PFSK-1 (cell line): Measurements from ENCODE around the gene DNAH2.

Experiments used
- FOXP2 ChIP-seq: optimal IDR thresholded peaks from 2 replicates; pipeline ENCODE3; 2011; ENCODE audit warnings: borderline replicate concordance, control low read depth, inconsistent platforms; ENCODE audit not compliant: insufficient read depth; ENCODE audit errors: extremely low read length, extremely low read depth
- POLR2AphosphoS5 ChIP-seq: IDR thresholded peaks from 2 replicates; pipeline ENCODE4 v1.6.1; 2012; ENCODE audit warnings: low read depth, mild to moderate bottlenecking, control low read depth, low read length, moderate library complexity
- SIN3A ChIP-seq: IDR thresholded peaks from 2 replicates; pipeline ENCODE4 v1.6.1; 2012; ENCODE audit warnings: mild to moderate bottlenecking, low read length, moderate library complexity, borderline replicate concordance; ENCODE audit not compliant: insufficient read depth
- TAF1 ChIP-seq: IDR thresholded peaks from 2 replicates; pipeline ENCODE4 v1.6.1; 2012; ENCODE audit warnings: low read length, control low read depth, borderline replicate concordance; ENCODE audit not compliant: insufficient read depth
- TF ChIP-seq, protein P1 (sequence below), 2 experiments: IDR thresholded peaks; 2 replicates each; pipeline versions ENCODE4 v1.6.1 to v1.8.0; 2011 to 2012; ENCODE audit warnings: low read depth in 2 of 2, low read length in 2 of 2, control low read depth in 1 of 2, inconsistent platforms in 1 of 2, mild to moderate bottlenecking in 1 of 2, moderate library complexity in 1 of 2; ENCODE audit not compliant: insufficient read depth in 1 of 2

The DNAH2 gene

DNA sequence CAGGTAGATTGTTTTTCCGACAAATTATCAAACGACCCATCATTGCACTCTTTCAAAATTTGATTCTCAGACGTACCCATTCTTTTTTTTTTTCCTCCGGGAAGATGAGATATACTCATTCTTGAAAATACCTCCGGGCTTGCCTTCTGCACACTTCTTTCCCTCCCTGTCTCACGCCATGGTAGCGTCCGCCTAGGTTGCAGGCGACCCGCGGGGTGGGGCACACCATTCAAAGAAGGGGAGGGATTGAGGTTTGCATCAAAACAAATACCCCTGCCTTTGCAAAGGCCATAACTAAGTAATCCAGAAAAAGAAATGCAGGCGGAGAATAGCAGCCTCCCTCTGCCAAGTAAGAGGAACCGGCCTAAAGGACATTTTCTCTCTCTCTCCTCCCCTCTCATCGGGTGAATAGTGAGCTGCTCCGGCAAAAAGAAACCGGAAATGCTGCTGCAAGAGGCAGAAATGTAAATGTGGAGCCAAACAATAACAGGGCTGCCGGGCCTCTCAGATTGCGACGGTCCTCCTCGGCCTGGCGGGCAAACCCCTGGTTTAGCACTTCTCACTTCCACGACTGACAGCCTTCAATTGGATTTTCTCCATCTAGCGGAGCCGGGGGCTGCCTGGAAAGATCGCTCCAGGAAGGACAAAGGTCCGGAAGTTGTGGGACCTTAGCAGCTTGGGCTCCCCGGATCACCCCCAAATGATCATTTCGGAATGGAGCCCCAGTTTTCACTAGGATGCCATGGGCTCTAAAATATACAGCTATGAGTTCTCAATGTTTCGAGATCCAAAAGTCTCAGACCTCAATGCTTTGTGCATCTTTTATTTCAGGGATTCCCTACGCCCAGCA, 31.1 kb upstream of the DNAH2 start:
- peak; percentile 78; the same call in 1 of the 2 replicates for TF ChIP-seq TAF1
- TF ChIP-seq SIN3A, result peak; percentile 78; the same call in 1 of the 2 replicates
- TF ChIP-seq, protein P1, sequence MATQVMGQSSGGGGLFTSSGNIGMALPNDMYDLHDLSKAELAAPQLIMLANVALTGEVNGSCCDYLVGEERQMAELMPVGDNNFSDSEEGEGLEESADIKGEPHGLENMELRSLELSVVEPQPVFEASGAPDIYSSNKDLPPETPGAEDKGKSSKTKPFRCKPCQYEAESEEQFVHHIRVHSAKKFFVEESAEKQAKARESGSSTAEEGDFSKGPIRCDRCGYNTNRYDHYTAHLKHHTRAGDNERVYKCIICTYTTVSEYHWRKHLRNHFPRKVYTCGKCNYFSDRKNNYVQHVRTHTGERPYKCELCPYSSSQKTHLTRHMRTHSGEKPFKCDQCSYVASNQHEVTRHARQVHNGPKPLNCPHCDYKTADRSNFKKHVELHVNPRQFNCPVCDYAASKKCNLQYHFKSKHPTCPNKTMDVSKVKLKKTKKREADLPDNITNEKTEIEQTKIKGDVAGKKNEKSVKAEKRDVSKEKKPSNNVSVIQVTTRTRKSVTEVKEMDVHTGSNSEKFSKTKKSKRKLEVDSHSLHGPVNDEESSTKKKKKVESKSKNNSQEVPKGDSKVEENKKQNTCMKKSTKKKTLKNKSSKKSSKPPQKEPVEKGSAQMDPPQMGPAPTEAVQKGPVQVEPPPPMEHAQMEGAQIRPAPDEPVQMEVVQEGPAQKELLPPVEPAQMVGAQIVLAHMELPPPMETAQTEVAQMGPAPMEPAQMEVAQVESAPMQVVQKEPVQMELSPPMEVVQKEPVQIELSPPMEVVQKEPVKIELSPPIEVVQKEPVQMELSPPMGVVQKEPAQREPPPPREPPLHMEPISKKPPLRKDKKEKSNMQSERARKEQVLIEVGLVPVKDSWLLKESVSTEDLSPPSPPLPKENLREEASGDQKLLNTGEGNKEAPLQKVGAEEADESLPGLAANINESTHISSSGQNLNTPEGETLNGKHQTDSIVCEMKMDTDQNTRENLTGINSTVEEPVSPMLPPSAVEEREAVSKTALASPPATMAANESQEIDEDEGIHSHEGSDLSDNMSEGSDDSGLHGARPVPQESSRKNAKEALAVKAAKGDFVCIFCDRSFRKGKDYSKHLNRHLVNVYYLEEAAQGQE (IDR thresholded peaks at IDR 0.05; ENCODE audit: insufficient read depth in 1 of 2, low read depth in 2 of 2, low read length in 2 of 2), result no peak
- TF ChIP-seq FOXP2, result no peak
- peak; percentile 64 for TF ChIP-seq POLR2AphosphoS5

DNA sequence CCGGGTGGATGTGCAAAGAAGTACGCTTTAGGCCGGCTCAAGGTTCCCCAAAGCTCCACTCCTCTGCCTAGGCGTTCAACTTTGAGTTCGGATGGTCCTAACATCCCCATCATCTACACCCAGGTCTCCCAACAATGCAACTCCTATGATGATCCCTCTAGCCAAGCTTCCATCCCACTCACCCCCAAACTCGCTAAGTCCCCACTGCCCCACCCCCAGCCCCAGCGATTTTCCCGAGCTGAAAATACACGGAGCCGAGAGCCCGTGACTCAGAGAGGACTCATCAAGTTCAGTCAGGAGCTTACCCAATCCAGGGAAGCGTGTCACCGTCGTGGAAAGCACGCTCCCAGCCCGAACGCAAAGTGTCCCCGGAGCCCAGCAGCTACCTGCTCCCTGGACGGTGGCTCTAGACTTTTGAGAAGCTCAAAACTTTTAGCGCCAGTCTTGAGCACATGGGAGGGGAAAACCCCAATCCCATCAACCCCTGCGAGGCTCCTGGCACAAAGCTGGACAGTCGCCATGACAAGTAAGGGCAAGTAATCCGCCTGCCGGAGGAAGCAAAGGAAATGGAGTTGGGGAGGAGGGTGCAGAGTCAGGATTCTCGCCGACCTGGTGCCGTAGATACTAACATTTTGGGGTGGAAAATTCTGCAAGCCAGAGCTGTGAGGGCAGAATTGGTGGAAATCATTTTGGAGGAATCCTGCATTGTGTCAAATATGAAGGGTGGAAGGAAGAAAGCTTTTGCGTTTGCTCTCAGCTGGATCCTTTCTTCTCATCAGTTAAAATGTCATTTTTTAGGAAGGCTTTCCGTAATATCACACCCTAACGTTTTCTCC, 30.3 kb upstream of the DNAH2 start, which contains the start of gene TP53:
TP53 (minus strand) TSS at position 419 of the 836 bp plus-strand sequence. CDS start 10,896 bp downstream, outside the sequence.
- TF ChIP-seq, protein P1 (IDR thresholded peaks at IDR 0.05; ENCODE audit: insufficient read depth in 1 of 2, low read depth in 2 of 2, low read length in 2 of 2), result 0 out of 4 replicates have a peak, but pooled peaks of 1 of the 2 experiments have one; percentile 16
- TF ChIP-seq TAF1 (peak; percentile 97), SIN3A (peak; percentile 71; the same call in 1 of the 2 replicates), POLR2AphosphoS5 (peak; percentile 99), FOXP2 (no peak)

DNA sequence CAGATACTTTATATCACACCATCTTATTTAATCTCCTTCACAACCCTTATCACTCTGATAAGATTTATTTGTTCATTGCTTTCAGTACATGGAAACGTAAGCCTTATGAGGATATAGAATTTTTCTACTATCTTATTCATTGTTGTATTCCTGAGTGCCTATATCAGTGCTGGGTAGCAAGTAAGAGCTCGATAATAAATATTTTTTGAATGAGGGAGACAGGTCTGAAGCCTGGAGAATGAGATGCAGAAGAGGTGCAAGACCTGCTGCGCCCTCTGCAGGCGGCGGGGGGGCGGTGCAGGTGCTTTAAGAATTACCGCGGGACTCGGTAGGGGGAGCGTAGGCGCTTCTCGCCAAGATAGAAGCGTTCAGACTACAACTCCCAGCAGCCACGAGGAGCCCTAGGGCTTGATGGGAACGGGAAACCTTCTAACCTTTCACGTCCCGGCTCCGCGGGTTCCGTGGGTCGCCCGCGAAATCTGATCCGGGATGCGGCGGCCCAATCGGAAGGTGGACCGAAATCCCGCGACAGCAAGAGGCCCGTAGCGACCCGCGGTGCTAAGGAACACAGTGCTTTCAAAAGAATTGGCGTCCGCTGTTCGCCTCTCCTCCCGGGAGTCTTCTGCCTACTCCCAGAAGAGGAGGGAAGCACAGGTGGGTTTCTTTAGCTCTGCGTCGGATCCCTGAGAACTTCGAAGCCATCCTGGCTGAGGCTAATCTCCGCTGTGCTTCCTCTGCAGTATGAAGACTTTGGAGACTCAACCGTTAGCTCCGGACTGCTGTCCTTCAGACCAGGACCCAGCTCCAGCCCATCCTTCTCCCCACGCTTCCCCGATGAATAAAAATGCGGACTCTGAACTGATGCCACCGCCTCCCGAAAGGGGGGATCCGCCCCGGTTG, 29.4 kb upstream of the DNAH2 start, which contains the start of gene WRAP53:
WRAP53 (plus strand) TSS at position 570 of the 900 bp plus-strand sequence; CDS start at position 742, 172 bp downstream.
- peak; percentile 31 for TF ChIP-seq FOXP2
- TF ChIP-seq, protein P1 (IDR thresholded peaks at IDR 0.05; ENCODE audit: insufficient read depth in 1 of 2, low read depth in 2 of 2, low read length in 2 of 2), result no peak
- TF ChIP-seq SIN3A, result peak; percentile 61; the same call in 1 of the 2 replicates
- TF ChIP-seq POLR2AphosphoS5, result peak; percentile 71; the same call in 1 of the 2 replicates
- peak; percentile 87 for TF ChIP-seq TAF1

DNA sequence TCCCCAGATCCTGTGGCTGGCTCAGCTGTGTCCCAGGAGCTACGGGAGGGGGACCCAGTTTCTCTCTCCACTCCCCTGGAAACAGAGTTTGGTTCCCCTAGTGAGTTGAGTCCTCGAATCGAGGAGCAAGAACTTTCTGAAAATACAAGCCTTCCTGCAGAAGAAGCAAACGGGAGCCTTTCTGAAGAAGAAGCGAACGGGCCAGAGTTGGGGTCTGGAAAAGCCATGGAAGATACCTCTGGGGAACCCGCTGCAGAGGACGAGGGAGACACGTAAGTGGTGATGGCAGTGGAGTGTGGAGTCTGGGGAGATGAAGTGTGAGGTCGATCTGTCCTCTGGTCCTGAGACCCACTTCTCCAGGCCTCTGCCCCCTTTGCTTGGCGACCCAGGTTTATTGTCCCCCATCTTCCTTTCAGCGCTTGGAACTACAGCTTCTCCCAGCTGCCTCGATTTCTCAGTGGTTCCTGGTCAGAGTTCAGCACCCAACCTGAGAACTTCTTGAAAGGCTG, 28.7 kb upstream of the DNAH2 start:
- TF ChIP-seq TAF1 (no peak), POLR2AphosphoS5 (no peak), FOXP2 (no peak), SIN3A (no peak)
- TF ChIP-seq, protein P1 (IDR thresholded peaks at IDR 0.05; ENCODE audit: insufficient read depth in 1 of 2, low read depth in 2 of 2, low read length in 2 of 2), result no peak
